ENCODE results near the gene EPHB4.

GRCh38 chr7:100860702-100861615 is 33.6 kb upstream of the EPHB4 start:
- TF ChIP-seq, protein P1, sequence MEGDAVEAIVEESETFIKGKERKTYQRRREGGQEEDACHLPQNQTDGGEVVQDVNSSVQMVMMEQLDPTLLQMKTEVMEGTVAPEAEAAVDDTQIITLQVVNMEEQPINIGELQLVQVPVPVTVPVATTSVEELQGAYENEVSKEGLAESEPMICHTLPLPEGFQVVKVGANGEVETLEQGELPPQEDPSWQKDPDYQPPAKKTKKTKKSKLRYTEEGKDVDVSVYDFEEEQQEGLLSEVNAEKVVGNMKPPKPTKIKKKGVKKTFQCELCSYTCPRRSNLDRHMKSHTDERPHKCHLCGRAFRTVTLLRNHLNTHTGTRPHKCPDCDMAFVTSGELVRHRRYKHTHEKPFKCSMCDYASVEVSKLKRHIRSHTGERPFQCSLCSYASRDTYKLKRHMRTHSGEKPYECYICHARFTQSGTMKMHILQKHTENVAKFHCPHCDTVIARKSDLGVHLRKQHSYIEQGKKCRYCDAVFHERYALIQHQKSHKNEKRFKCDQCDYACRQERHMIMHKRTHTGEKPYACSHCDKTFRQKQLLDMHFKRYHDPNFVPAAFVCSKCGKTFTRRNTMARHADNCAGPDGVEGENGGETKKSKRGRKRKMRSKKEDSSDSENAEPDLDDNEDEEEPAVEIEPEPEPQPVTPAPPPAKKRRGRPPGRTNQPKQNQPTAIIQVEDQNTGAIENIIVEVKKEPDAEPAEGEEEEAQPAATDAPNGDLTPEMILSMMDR (IDR thresholded peaks at IDR 0.05), result no peak
- TF ChIP-seq POLR2A (IDR thresholded peaks at IDR 0.05), result no peak

Data from breast epithelium (tissue), 3 donors.